ENCODE measurements around the gene ABCB8. TPM values are rescaled to one million over a fixed set of nuclear protein-coding genes. Genes with fewer than 3 reads are reported as not detected.

Gene ABCB8
- total RNA-seq, 1 donor from 2014 or later: 7.9 TPM

DNA sequence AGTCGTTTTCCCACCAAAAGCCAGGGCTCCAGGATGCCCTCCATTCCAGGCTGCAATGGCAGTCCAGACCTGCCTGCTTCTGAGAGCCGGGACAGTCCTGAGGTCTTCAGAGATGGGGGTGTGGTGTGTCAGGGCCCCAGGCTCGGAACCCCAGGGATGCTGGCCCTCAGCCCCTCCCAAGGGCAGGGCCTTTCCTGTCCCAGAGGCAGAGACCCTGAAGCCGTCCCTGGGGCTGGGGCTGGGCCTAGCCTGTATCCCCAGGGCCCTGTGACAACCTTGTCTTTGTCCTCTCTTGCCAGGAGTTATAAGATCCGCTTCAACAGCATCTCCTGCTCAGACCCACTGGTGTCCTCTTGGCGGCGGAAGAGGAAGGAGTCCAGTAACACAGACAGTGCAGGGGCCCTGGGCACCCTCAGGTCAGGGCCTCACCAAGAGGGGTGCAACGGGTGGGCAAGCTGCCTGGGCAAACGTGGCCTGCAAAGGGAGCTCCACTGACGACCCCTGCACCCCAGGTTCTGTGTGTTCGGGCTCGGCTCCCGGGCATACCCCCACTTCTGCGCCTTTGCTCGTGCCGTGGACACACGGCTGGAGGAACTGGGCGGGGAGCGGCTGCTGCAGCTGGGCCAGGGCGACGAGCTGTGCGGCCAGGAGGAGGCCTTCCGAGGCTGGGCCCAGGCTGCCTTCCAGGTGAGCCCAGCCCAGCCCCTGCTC is 21.5 kb upstream of the ABCB8 start:
- Histone ChIP-seq H4K20me1 (ENCODE audit: low read depth) (no peaks in the 10 kb centered on the region), H3K4me1 (peaks cover 30% of the 10 kb centered on the region), H3K9me3 (ENCODE audit: low read depth) (no peaks in the 10 kb centered on the region), H3K27me3 (no peaks in the 10 kb centered on the region), H3F3A (ENCODE audit: low read depth) (peaks cover 18% of the 10 kb centered on the region), H3K4me3 (no peak overlapping the region), H3K9ac (no peak overlapping the region), H3K27ac (no peak overlapping the region), H2AFZ (replicated peaks) (no peak overlapping the region), H3K4me2 (no peak overlapping the region), H3K36me3 (no peaks in the 10 kb centered on the region), H3K79me2 (ENCODE audit: low read depth) (no peaks in the 10 kb centered on the region)
- no peak overlapping the region for H3K27ac Mint-ChIP-seq
- H3K27me3 Mint-ChIP-seq (ENCODE audit: insufficient read depth, low read depth): peaks cover 15% of the 10 kb centered on the region
- no peak for TF ChIP-seq EZH2phosphoT487 (IDR thresholded peaks at IDR 0.05)
- TF ChIP-seq, protein P1, sequence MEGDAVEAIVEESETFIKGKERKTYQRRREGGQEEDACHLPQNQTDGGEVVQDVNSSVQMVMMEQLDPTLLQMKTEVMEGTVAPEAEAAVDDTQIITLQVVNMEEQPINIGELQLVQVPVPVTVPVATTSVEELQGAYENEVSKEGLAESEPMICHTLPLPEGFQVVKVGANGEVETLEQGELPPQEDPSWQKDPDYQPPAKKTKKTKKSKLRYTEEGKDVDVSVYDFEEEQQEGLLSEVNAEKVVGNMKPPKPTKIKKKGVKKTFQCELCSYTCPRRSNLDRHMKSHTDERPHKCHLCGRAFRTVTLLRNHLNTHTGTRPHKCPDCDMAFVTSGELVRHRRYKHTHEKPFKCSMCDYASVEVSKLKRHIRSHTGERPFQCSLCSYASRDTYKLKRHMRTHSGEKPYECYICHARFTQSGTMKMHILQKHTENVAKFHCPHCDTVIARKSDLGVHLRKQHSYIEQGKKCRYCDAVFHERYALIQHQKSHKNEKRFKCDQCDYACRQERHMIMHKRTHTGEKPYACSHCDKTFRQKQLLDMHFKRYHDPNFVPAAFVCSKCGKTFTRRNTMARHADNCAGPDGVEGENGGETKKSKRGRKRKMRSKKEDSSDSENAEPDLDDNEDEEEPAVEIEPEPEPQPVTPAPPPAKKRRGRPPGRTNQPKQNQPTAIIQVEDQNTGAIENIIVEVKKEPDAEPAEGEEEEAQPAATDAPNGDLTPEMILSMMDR (IDR thresholded peaks at IDR 0.05): no peak
- no peaks in the 10 kb centered on the region for H3K36me3 Mint-ChIP-seq
- peaks cover 31% of the 10 kb centered on the region for H3K4me1 Mint-ChIP-seq
- no peak overlapping the region for H3K4me3 Mint-ChIP-seq
- DNase-seq (ENCODE audit: low spot score): no peak
- H3K9me3 Mint-ChIP-seq: peaks cover 1% of the 10 kb centered on the region

GRCh38 chr7:151007469-151007898 is 20.8 kb upstream of the ABCB8 start:
- H3K4me1 ChIP-seq: peaks cover 32% of the 10 kb centered on the region
- H3K4me2 ChIP-seq: no peak overlapping the region
- no peak overlapping the region for H3K9ac ChIP-seq
- peaks cover 38% of the 10 kb centered on the region for H3K4me1 Mint-ChIP-seq
- no peak overlapping the region for H3K4me3 ChIP-seq
- H3K79me2 ChIP-seq (ENCODE audit: low read depth): no peaks in the 10 kb centered on the region
- H3K27ac ChIP-seq: no peak overlapping the region
- peaks cover 4% of the 10 kb centered on the region for H3K27me3 ChIP-seq
- no peak for DNase-seq (ENCODE audit: low spot score)
- H3K9me3 ChIP-seq (ENCODE audit: low read depth): no peaks in the 10 kb centered on the region
- H4K20me1 ChIP-seq (ENCODE audit: low read depth): no peaks in the 10 kb centered on the region
- TF ChIP-seq EZH2 (IDR thresholded peaks at IDR 0.05): no peak
- TF ChIP-seq, protein P1 (IDR thresholded peaks at IDR 0.05): no peak
- TF ChIP-seq EZH2phosphoT487 (IDR thresholded peaks at IDR 0.05): no peak
- H2AFZ ChIP-seq (replicated peaks): no peak overlapping the region
- no peak overlapping the region for H3K4me3 Mint-ChIP-seq
- H3K27me3 Mint-ChIP-seq (ENCODE audit: insufficient read depth, low read depth): peaks cover 15% of the 10 kb centered on the region
- H3K9me3 Mint-ChIP-seq: peaks cover 1% of the 10 kb centered on the region
- H3K36me3 Mint-ChIP-seq: peaks cover 2% of the 10 kb centered on the region
- no peaks in the 10 kb centered on the region for H3K36me3 ChIP-seq
- peak overlapping the region; percentile 85 for H3K27ac Mint-ChIP-seq
- H3F3A ChIP-seq (ENCODE audit: low read depth): peaks cover 25% of the 10 kb centered on the region

DNA sequence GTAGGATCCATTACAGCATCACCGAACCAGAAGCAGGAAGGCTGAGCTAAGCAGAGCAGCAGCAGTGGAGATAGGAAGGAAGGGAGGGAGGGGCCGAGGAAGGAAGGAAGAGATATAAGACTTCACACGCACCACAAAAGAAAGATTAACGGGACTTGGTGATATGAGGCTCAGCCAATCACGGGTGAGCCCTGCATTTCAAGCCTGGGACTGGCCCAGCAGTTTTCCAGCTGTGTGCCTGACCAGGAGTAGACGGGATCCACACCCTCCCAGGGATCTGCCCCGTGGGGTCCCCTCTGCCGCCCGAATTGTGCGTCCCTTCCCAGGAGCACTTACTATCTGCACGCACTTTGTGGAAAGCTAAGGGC is 20.1 kb upstream of the ABCB8 start:
- Mint-ChIP-seq H3K27ac (peak overlapping the region; percentile 70), H3K9me3 (peaks cover 1% of the 10 kb centered on the region), H3K4me3 (peak overlapping the region; percentile 68), H3K27me3 (ENCODE audit: insufficient read depth, low read depth) (peaks cover 13% of the 10 kb centered on the region), H3K4me1 (peaks cover 44% of the 10 kb centered on the region), H3K36me3 (peaks cover 4% of the 10 kb centered on the region)
- H4K20me1 ChIP-seq (ENCODE audit: low read depth): no peaks in the 10 kb centered on the region
- no peak overlapping the region for H3K27ac ChIP-seq
- H3K4me1 ChIP-seq: peaks cover 38% of the 10 kb centered on the region
- no peaks in the 10 kb centered on the region for H3K36me3 ChIP-seq
- H3F3A ChIP-seq (ENCODE audit: low read depth): peaks cover 32% of the 10 kb centered on the region
- H3K9ac ChIP-seq: no peak overlapping the region
- no peak overlapping the region for H2AFZ ChIP-seq (replicated peaks)
- no peaks in the 10 kb centered on the region for H3K79me2 ChIP-seq (ENCODE audit: low read depth)
- H3K4me2 ChIP-seq: peak overlapping the region; percentile 54
- peaks cover 8% of the 10 kb centered on the region for H3K27me3 ChIP-seq
- DNase-seq (ENCODE audit: low spot score): no peak
- H3K9me3 ChIP-seq (ENCODE audit: low read depth): no peaks in the 10 kb centered on the region
- TF ChIP-seq EZH2 (IDR thresholded peaks at IDR 0.05) (no peak), EZH2phosphoT487 (IDR thresholded peaks at IDR 0.05) (no peak)
- TF ChIP-seq, protein P1 (IDR thresholded peaks at IDR 0.05): no peak
- no peak overlapping the region for H3K4me3 ChIP-seq

All from neural progenitor cell (in vitro differentiated cells).